Measurements from ENCODE around the gene RER1.

- TF ChIP-seq YY1 (IDR thresholded peaks at IDR 0.05; ENCODE audit: insufficient read depth, insufficient read length) (no peak), SUZ12 (IDR thresholded peaks at IDR 0.05; ENCODE audit: extremely low read depth, insufficient read depth, insufficient read length) (no peak), ZNF274 (IDR thresholded peaks at IDR 0.05; ENCODE audit: low read depth, low read length) (no peak)
Observed at GRCh38 chr1:2376931-2377672, 14.5 kb upstream of the RER1 start.

Measured in NT2/D1 (cell line).